Measurements from ENCODE around the gene CASP9. TPM values are rescaled to one million over a fixed set of nuclear protein-coding genes. Genes with fewer than 3 reads are reported as not detected.
"Not testable (repeated sequence)": the region's sequence is repeated elsewhere in the genome, so short reads cannot be mapped to it uniquely, and the experiment has no call there.

The CASP9 gene
- total RNA-seq, 1 donor from 2014 or later = 22.7 TPM

- H3K36me3 ChIP-seq (ENCODE audit: control insufficient read depth, insufficient read depth, low read length) = no peaks in the 10 kb centered on the region
- DNase-seq (ENCODE audit: low read depth) = no peak
- H3K4me3 ChIP-seq (ENCODE audit: low read depth, low read length) = no peak overlapping the region
- TF ChIP-seq CTCF (IDR thresholded peaks at IDR 0.05; ENCODE audit: insufficient read depth, low read length, poor library complexity, severe bottlenecking) = no peak
- H3K27me3 ChIP-seq (ENCODE audit: control insufficient read depth, insufficient read depth, low read length) = no peaks in the 10 kb centered on the region
These were observed 4.4 kb downstream of the CASP9 start for GRCh38 chr1:15519625-15520024.

GRCh38 chr1:15515022-15515663 lies 8.9 kb downstream of the CASP9 start:
- no peak for DNase-seq (ENCODE audit: low read depth)
- Histone ChIP-seq H3K4me3 (ENCODE audit: low read depth, low read length) (no peak overlapping the region), H3K27me3 (ENCODE audit: control insufficient read depth, insufficient read depth, low read length) (no peaks in the 10 kb centered on the region), H3K36me3 (ENCODE audit: control insufficient read depth, insufficient read depth, low read length) (peaks cover 3% of the 10 kb centered on the region)
- no peak for TF ChIP-seq CTCF (IDR thresholded peaks at IDR 0.05; ENCODE audit: insufficient read depth, low read length, poor library complexity, severe bottlenecking)

- not testable (repeated sequence) for H3K27me3 ChIP-seq (ENCODE audit: control insufficient read depth, insufficient read depth, low read length); DNase-seq (ENCODE audit: low read depth); H3K36me3 ChIP-seq (ENCODE audit: control insufficient read depth, insufficient read depth, low read length)
These were observed 9.5 kb downstream of the CASP9 start for GRCh38 chr1:15514557-15514956.

GRCh38 chr1:15513919-15514318 lies 10.1 kb downstream of the CASP9 start:
- no peak for DNase-seq (ENCODE audit: low read depth)
- H3K27me3 ChIP-seq (ENCODE audit: control insufficient read depth, insufficient read depth, low read length) = no peaks in the 10 kb centered on the region
- peaks cover 3% of the 10 kb centered on the region for H3K36me3 ChIP-seq (ENCODE audit: control insufficient read depth, insufficient read depth, low read length)
- TF ChIP-seq CTCF (IDR thresholded peaks at IDR 0.05; ENCODE audit: insufficient read depth, low read length, poor library complexity, severe bottlenecking) = no peak
- no peak overlapping the region for H3K4me3 ChIP-seq (ENCODE audit: low read depth, low read length)

More at GRCh38 chr1:15514557-15514956, 9.5 kb downstream of the CASP9 start:
- H3K4me3 ChIP-seq (ENCODE audit: low read depth, low read length) = not testable (repeated sequence)

- Histone ChIP-seq H3K4me3 (ENCODE audit: low read depth, low read length) (no peak overlapping the region), H3K27me3 (ENCODE audit: control insufficient read depth, insufficient read depth, low read length) (no peaks in the 10 kb centered on the region), H3K36me3 (ENCODE audit: control insufficient read depth, insufficient read depth, low read length) (peaks cover 3% of the 10 kb centered on the region)
- TF ChIP-seq CTCF (IDR thresholded peaks at IDR 0.05; ENCODE audit: insufficient read depth, low read length, poor library complexity, severe bottlenecking) = no peak
- no peak for DNase-seq (ENCODE audit: low read depth)
These were observed 10.8 kb downstream of the CASP9 start for GRCh38 chr1:15513192-15513591.

- Histone ChIP-seq H3K4me3 (ENCODE audit: low read depth, low read length) (no peak overlapping the region), H3K27me3 (ENCODE audit: control insufficient read depth, insufficient read depth, low read length) (no peaks in the 10 kb centered on the region), H3K36me3 (ENCODE audit: control insufficient read depth, insufficient read depth, low read length) (peaks cover 3% of the 10 kb centered on the region)
- DNase-seq (ENCODE audit: low read depth) = no peak
- no peak for TF ChIP-seq CTCF (IDR thresholded peaks at IDR 0.05; ENCODE audit: insufficient read depth, low read length, poor library complexity, severe bottlenecking)
These were observed 13.2 kb downstream of the CASP9 start for GRCh38 chr1:15510611-15511405.

Data from kidney epithelial cell (primary cell).